Mucosa of rectum (tissue), 2 donors: ENCODE data around the gene SATB2.

Experiments used
- H3K27ac ChIP-seq, 2 donors: one replicate each; pipeline ENCODE4 v1.7.0; 2013; ENCODE audit warnings: inconsistent platforms in 2 of 2, low read depth in 2 of 2, low read length in 2 of 2
- H3K27me3 ChIP-seq, 2 donors: one replicate each; pipeline ENCODE4 v1.7.0; 2013; ENCODE audit warnings: low read length in 2 of 2; ENCODE audit not compliant: control insufficient read depth in 2 of 2, insufficient read depth in 2 of 2
- H3K36me3 ChIP-seq, 2 donors: one replicate each; pipeline ENCODE4 v1.7.0; 2013; ENCODE audit warnings: low read length in 2 of 2; ENCODE audit not compliant: control insufficient read depth in 2 of 2, insufficient read depth in 2 of 2
- H3K4me1 ChIP-seq, 2 donors: one replicate each; pipeline ENCODE4 v1.7.0; 2013; ENCODE audit warnings: low read length in 2 of 2, mild to moderate bottlenecking in 1 of 2; ENCODE audit not compliant: control insufficient read depth in 2 of 2, insufficient read depth in 2 of 2
- H3K4me3 ChIP-seq, 2 donors: one replicate each; pipeline ENCODE4 v1.7.0; 2013; ENCODE audit warnings: low read length in 2 of 2
- H3K9ac ChIP-seq, 2 donors: one replicate each; pipeline ENCODE4 v1.7.0; 2013; ENCODE audit warnings: low read length in 2 of 2, low read depth in 1 of 2, mild to moderate bottlenecking in 1 of 2
- H3K9me3 ChIP-seq, 2 donors: one replicate each; pipeline ENCODE4 v1.7.0; 2013; ENCODE audit warnings: low read length in 2 of 2; ENCODE audit not compliant: control insufficient read depth in 2 of 2
- donor health status: healthy.
- donor health status: Normal muscosa, but diverticular disease.

Gene SATB2

GRCh38 chr2:199465988-199466691 is 8.4 kb upstream of the SATB2 start:
- peak overlapping the region; percentile 22 to 91 for H3K4me3 ChIP-seq
- peak overlapping the region; percentile 91 to 93 for H3K27ac ChIP-seq
- H3K4me1 ChIP-seq, result peaks cover 3 to 35% of the 10 kb centered on the region in 2 donors
- no peaks in the 10 kb centered on the region for H3K36me3 ChIP-seq
- peak overlapping the region; percentile 66 to 95 for H3K9ac ChIP-seq
- H3K9me3 ChIP-seq, result no peaks in the 10 kb centered on the region
- H3K27me3 ChIP-seq, result peaks cover 37 to 45% of the 10 kb centered on the region in 2 donors

- Histone ChIP-seq H3K27me3 (peaks cover 32 to 40% of the 10 kb centered on the region in 2 donors), H3K9ac (peak overlapping the region; percentile 79 to 95), H3K36me3 (peaks cover 0 to under 1% of the 10 kb centered on the region in 2 donors), H3K4me3 (peak overlapping the region; percentile 91 to 97), H3K27ac (peak overlapping the region; percentile 91 to 93), H3K4me1 (peaks cover 3 to 35% of the 10 kb centered on the region in 2 donors), H3K9me3 (no peaks in the 10 kb centered on the region)
These were observed 7.7 kb upstream of the SATB2 start for GRCh38 chr2:199465390-199465789.

- Histone ChIP-seq H3K36me3 (peaks cover 0 to 4% of the 10 kb centered on the region in 2 donors), H3K27me3 (peaks cover 32 to 38% of the 10 kb centered on the region in 2 donors), H3K4me1 (peaks cover 6 to 35% of the 10 kb centered on the region in 2 donors), H3K27ac (peak overlapping the region; percentile 91 to 93), H3K9ac (peak overlapping the region; percentile 79 to 95), H3K9me3 (no peaks in the 10 kb centered on the region), H3K4me3 (peak overlapping the region; percentile 91 to 97)
These were observed 7.0 kb upstream of the SATB2 start for GRCh38 chr2:199464606-199465352.

- Histone ChIP-seq H3K4me3 (peak overlapping the region; percentile 91 to 97), H3K9ac (peak overlapping the region; percentile 85 to 95), H3K27me3 (peaks cover 29 to 35% of the 10 kb centered on the region in 2 donors), H3K9me3 (no peaks in the 10 kb centered on the region), H3K36me3 (peaks cover 0 to 4% of the 10 kb centered on the region in 2 donors), H3K27ac (peak overlapping the region; percentile 91 to 93), H3K4me1 (peaks cover 6 to 35% of the 10 kb centered on the region in 2 donors)
These were observed 6.2 kb upstream of the SATB2 start for GRCh38 chr2:199463708-199464605.

- peaks cover 25 to 32% of the 10 kb centered on the region in 2 donors for H3K27me3 ChIP-seq
- no peaks in the 10 kb centered on the region for H3K9me3 ChIP-seq
- H3K4me3 ChIP-seq, result peak overlapping the region; percentile 91 to 97
- peak overlapping the region; percentile 91 to 93 for H3K27ac ChIP-seq
- H3K36me3 ChIP-seq, result peaks cover 0 to 4% of the 10 kb centered on the region in 2 donors
- H3K9ac ChIP-seq, result peak overlapping the region; percentile 85 to 95
- H3K4me1 ChIP-seq, result peaks cover 6 to 30% of the 10 kb centered on the region in 2 donors
These were observed 5.4 kb upstream of the SATB2 start for GRCh38 chr2:199462956-199463692.

GRCh38 chr2:199462347-199462955 is 4.7 kb upstream of the SATB2 start:
- H3K36me3 ChIP-seq, result peaks cover 0 to 4% of the 10 kb centered on the region in 2 donors
- H3K27me3 ChIP-seq, result peaks cover 23 to 31% of the 10 kb centered on the region in 2 donors
- peaks cover 6 to 25% of the 10 kb centered on the region in 2 donors for H3K4me1 ChIP-seq
- H3K9me3 ChIP-seq, result no peaks in the 10 kb centered on the region
- H3K9ac ChIP-seq, result peak overlapping the region; percentile 85 to 95
- peak overlapping the region; percentile 91 to 97 for H3K4me3 ChIP-seq
- peak overlapping the region; percentile 91 to 93 for H3K27ac ChIP-seq

- peaks cover 22 to 27% of the 10 kb centered on the region in 2 donors for H3K27me3 ChIP-seq
- H3K9ac ChIP-seq, result peak overlapping the region; percentile 85 to 95
- peaks cover 0 to 4% of the 10 kb centered on the region in 2 donors for H3K36me3 ChIP-seq
- H3K4me3 ChIP-seq, result peak overlapping the region; percentile 91 to 97
- H3K27ac ChIP-seq, result peak overlapping the region; percentile 91 to 93
- peaks cover 6 to 23% of the 10 kb centered on the region in 2 donors for H3K4me1 ChIP-seq
- H3K9me3 ChIP-seq, result no peaks in the 10 kb centered on the region
These were observed 4.1 kb upstream of the SATB2 start for GRCh38 chr2:199461711-199462346.

GRCh38 chr2:199460846-199461710 is 3.3 kb upstream of the SATB2 start:
- peaks cover 16 to 20% of the 10 kb centered on the region in 2 donors for H3K27me3 ChIP-seq
- H3K9me3 ChIP-seq, result no peaks in the 10 kb centered on the region
- peak overlapping the region; percentile 91 to 93 for H3K27ac ChIP-seq
- peaks cover 0 to 4% of the 10 kb centered on the region in 2 donors for H3K36me3 ChIP-seq
- peak overlapping the region; percentile 85 to 95 for H3K9ac ChIP-seq
- H3K4me3 ChIP-seq, result peak overlapping the region; percentile 91 to 97
- peaks cover 6 to 16% of the 10 kb centered on the region in 2 donors for H3K4me1 ChIP-seq
